Progenitor cell of endocrine pancreas (in vitro differentiated cells): ENCODE results near the gene NDRG2. TPM values are rescaled to one million over a fixed set of nuclear protein-coding genes. Genes with fewer than 3 reads are reported as not detected.

Experiments
- DNase-seq: peaks from one replicate; pipeline ENCODE4 v3.0.0; 2021; ENCODE audit warnings: low spot score; ENCODE audit not compliant: unreplicated experiment
- H3K27ac Mint-ChIP-seq: 2 replicates; pipeline ENCODE4 v1.8.0; 2021; ENCODE audit warnings: mild to moderate bottlenecking, moderate library complexity, mixed read lengths
- H3K27me3 Mint-ChIP-seq: 2 replicates; pipeline ENCODE4 v1.8.0; 2021; ENCODE audit warnings: mixed read lengths
- H3K36me3 Mint-ChIP-seq: 2 replicates; pipeline ENCODE4 v1.8.0; 2022; ENCODE audit warnings: mixed read lengths; ENCODE audit not compliant: insufficient read depth
- H3K4me1 Mint-ChIP-seq: 2 replicates; pipeline ENCODE4 v1.8.0; 2021; ENCODE audit warnings: low read depth, mixed read lengths
- H3K4me3 Mint-ChIP-seq: 2 replicates; pipeline ENCODE4 v1.8.0; 2021; ENCODE audit warnings: low read depth, mild to moderate bottlenecking, moderate library complexity, mixed read lengths
- H3K9me3 Mint-ChIP-seq: 2 replicates; pipeline ENCODE4 v1.8.0; 2021; ENCODE audit warnings: low read depth, mixed read lengths
- CTCF ChIP-seq: fragments of 200-600 bp; sonication (generic); IDR thresholded peaks from one replicate; pipeline ENCODE4 v1.5.0; 2021; ENCODE audit warnings: antibody characterized with exemption, mild to moderate bottlenecking; ENCODE audit not compliant: unreplicated experiment
- total RNA-seq: library from RNA; stranded (reverse); gene quantifications from 2 replicates; pipeline ENCODE4 v1.2.1, GENCODE V29; 2021

Gene NDRG2
- total RNA-seq, 1 donor from 2014 or later: 61.5 TPM

GRCh38 chr14:21038441-21039422 lies 13.9 kb upstream of the NDRG2 start:
- H3K4me1 Mint-ChIP-seq: peaks cover 20% of the 10 kb centered on the region
- H3K27ac Mint-ChIP-seq: peak overlapping the region; percentile 18
- DNase-seq: no peak
- TF ChIP-seq CTCF: no peak
- no peak overlapping the region for H3K4me3 Mint-ChIP-seq
- H3K36me3 Mint-ChIP-seq: no peaks in the 10 kb centered on the region
- H3K9me3 Mint-ChIP-seq: no peaks in the 10 kb centered on the region
- peaks cover 14% of the 10 kb centered on the region for H3K27me3 Mint-ChIP-seq

- no peaks in the 10 kb centered on the region for H3K36me3 Mint-ChIP-seq
- TF ChIP-seq CTCF: no peak
- peaks cover 15% of the 10 kb centered on the region for H3K27me3 Mint-ChIP-seq
- no peak overlapping the region for H3K27ac Mint-ChIP-seq
- no peaks in the 10 kb centered on the region for H3K9me3 Mint-ChIP-seq
- no peak overlapping the region for H3K4me3 Mint-ChIP-seq
- DNase-seq: no peak
- peaks cover 20% of the 10 kb centered on the region for H3K4me1 Mint-ChIP-seq
Measured at GRCh38 chr14:21037156-21037555, 12.3 kb upstream of the NDRG2 start.

- DNase-seq: no peak
- TF ChIP-seq CTCF: no peak
- Mint-ChIP-seq H3K9me3 (no peaks in the 10 kb centered on the region), H3K36me3 (no peaks in the 10 kb centered on the region), H3K4me3 (no peak overlapping the region), H3K27ac (no peak overlapping the region), H3K27me3 (peaks cover 15% of the 10 kb centered on the region), H3K4me1 (peaks cover 20% of the 10 kb centered on the region)
Measured at GRCh38 chr14:21036751-21037150, 11.9 kb upstream of the NDRG2 start.

- TF ChIP-seq CTCF: no peak
- DNase-seq: no peak
- peaks cover 18% of the 10 kb centered on the region for H3K27me3 Mint-ChIP-seq
- no peaks in the 10 kb centered on the region for H3K9me3 Mint-ChIP-seq
- H3K27ac Mint-ChIP-seq: peak within 1 kb of the TSS; percentile 17
- H3K4me1 Mint-ChIP-seq: peaks cover 17% of the 10 kb centered on the region
- H3K4me3 Mint-ChIP-seq: no peak within 1 kb of the TSS
- no peaks in the 10 kb centered on the region for H3K36me3 Mint-ChIP-seq
Measured at GRCh38 chr14:21034707-21035106, 9.8 kb upstream of the NDRG2 start, which contains the start of gene RNASE13. Gene RNASE13, minus strand, starts transcription at chr14:21034807. Its CDS starts 519 bp downstream, at chr14:21034288.

- TF ChIP-seq CTCF: no peak
- Mint-ChIP-seq H3K9me3 (no peaks in the 10 kb centered on the region), H3K36me3 (no peaks in the 10 kb centered on the region), H3K4me1 (peaks cover 2% of the 10 kb centered on the region), H3K27ac (no peak overlapping the region), H3K4me3 (no peak overlapping the region), H3K27me3 (peaks cover 18% of the 10 kb centered on the region)
- DNase-seq: no peak
Measured at GRCh38 chr14:21033133-21033698, 8.4 kb upstream of the NDRG2 start.
